SK-N-SH (cell line): ENCODE results near the gene CDH7.

ENCODE experiments used
- CTCF ChIP-seq: fragments of 200-600 bp; sonication (generic); IDR thresholded peaks from 2 replicates; pipeline ENCODE4 v1.6.1; 2017; ENCODE audit warnings: antibody characterized with exemption, mild to moderate bottlenecking, moderate library complexity
- NFIC ChIP-seq: IDR thresholded peaks from 2 replicates; pipeline ENCODE4 v1.4.0; 2012; ENCODE audit warnings: borderline replicate concordance
- POLR2AphosphoS5 ChIP-seq: IDR thresholded peaks from 2 replicates; pipeline ENCODE4 v1.6.1; 2012; ENCODE audit warnings: low read depth, low read length
- RAD21 ChIP-seq: IDR thresholded peaks from 2 replicates; pipeline ENCODE4 v1.6.1; 2012; ENCODE audit warnings: mild to moderate bottlenecking, low read length
- SIN3A ChIP-seq: IDR thresholded peaks from 2 replicates; pipeline ENCODE4 v1.6.1; 2012; ENCODE audit warnings: low read depth, mild to moderate bottlenecking, low read length, moderate library complexity, borderline replicate concordance
- SMC3 ChIP-seq: IDR thresholded peaks from 2 replicates; pipeline ENCODE4 v1.6.1; 2012; ENCODE audit warnings: low read depth, low read length, improper control_type of control experiment
- TAF1 ChIP-seq: IDR thresholded peaks from 2 replicates; pipeline ENCODE4 v1.6.1; 2012; ENCODE audit warnings: low read depth, mild to moderate bottlenecking, low read length, moderate library complexity, borderline replicate concordance
- TEAD4 ChIP-seq: IDR thresholded peaks from 2 replicates; pipeline ENCODE4 v1.4.0; 2012; ENCODE audit warnings: mild to moderate bottlenecking, borderline replicate concordance; ENCODE audit not compliant: insufficient read depth
- TF ChIP-seq, protein P1 (sequence below): IDR thresholded peaks from 2 replicates; pipeline ENCODE4 v1.6.1; 2012; ENCODE audit warnings: mild to moderate bottlenecking, low read depth, low read length, moderate library complexity

- TF ChIP-seq RAD21 (no peak), POLR2AphosphoS5 (no peak), TAF1 (no peak), NFIC (no peak), CTCF (no peak), SMC3 (no peak), TEAD4 (no peak), SIN3A (no peak)
- TF ChIP-seq, protein P1, sequence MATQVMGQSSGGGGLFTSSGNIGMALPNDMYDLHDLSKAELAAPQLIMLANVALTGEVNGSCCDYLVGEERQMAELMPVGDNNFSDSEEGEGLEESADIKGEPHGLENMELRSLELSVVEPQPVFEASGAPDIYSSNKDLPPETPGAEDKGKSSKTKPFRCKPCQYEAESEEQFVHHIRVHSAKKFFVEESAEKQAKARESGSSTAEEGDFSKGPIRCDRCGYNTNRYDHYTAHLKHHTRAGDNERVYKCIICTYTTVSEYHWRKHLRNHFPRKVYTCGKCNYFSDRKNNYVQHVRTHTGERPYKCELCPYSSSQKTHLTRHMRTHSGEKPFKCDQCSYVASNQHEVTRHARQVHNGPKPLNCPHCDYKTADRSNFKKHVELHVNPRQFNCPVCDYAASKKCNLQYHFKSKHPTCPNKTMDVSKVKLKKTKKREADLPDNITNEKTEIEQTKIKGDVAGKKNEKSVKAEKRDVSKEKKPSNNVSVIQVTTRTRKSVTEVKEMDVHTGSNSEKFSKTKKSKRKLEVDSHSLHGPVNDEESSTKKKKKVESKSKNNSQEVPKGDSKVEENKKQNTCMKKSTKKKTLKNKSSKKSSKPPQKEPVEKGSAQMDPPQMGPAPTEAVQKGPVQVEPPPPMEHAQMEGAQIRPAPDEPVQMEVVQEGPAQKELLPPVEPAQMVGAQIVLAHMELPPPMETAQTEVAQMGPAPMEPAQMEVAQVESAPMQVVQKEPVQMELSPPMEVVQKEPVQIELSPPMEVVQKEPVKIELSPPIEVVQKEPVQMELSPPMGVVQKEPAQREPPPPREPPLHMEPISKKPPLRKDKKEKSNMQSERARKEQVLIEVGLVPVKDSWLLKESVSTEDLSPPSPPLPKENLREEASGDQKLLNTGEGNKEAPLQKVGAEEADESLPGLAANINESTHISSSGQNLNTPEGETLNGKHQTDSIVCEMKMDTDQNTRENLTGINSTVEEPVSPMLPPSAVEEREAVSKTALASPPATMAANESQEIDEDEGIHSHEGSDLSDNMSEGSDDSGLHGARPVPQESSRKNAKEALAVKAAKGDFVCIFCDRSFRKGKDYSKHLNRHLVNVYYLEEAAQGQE = no peak
Observed at GRCh38 chr18:65761636-65762295, 11.0 kb downstream of the CDH7 start.
